T-helper 9 cell (primary cell): ENCODE measurements around the gene TSPO2.
A peak's percentile ranks its signal among the peaks of the same experiment; 100 is the strongest.

ENCODE experiments used
- DNase-seq: peaks from one replicate; pipeline ENCODE4 v3.0.0-alpha.2; 2020

The TSPO2 gene

GRCh38 chr6:41051873-41052272 is 9.6 kb downstream of the TSPO2 start:
- no peak for DNase-seq

GRCh38 chr6:41053041-41053440 is 10.8 kb downstream of the TSPO2 start, which contains the start of gene APOBEC2:
APOBEC2 (plus strand) TSS chr6:41053202; CDS start chr6:41053348, 146 bp downstream.
- DNase-seq, result no peak

- DNase-seq, result no peak
Measured at GRCh38 chr6:41054511-41054910, 12.2 kb downstream of the TSPO2 start.

- no peak for DNase-seq
Measured at GRCh38 chr6:41055149-41055548, 12.9 kb downstream of the TSPO2 start.

- no peak for DNase-seq
Measured at GRCh38 chr6:41056768-41057490, 14.7 kb downstream of the TSPO2 start.

- DNase-seq, result no peak
Measured at GRCh38 chr6:41058783-41059181, 16.5 kb downstream of the TSPO2 start.

GRCh38 chr6:41059556-41059955 is 17.3 kb downstream of the TSPO2 start:
- no peak for DNase-seq

GRCh38 chr6:41061196-41061726 is 19.0 kb downstream of the TSPO2 start:
- no peak for DNase-seq

GRCh38 chr6:41062056-41062455 is 19.8 kb downstream of the TSPO2 start:
- DNase-seq, result no peak

- no peak for DNase-seq
Measured at GRCh38 chr6:41063884-41064285, 21.6 kb downstream of the TSPO2 start.

GRCh38 chr6:41064841-41065240 is 22.6 kb downstream of the TSPO2 start:
- no peak for DNase-seq

GRCh38 chr6:41065550-41066026 is 23.3 kb downstream of the TSPO2 start:
- no peak for DNase-seq

GRCh38 chr6:41066867-41067304 is 24.6 kb downstream of the TSPO2 start:
- DNase-seq, result peak; percentile 62

- DNase-seq, result no peak
Measured at GRCh38 chr6:41071501-41071922, 29.2 kb downstream of the TSPO2 start.

GRCh38 chr6:41071923-41072835 is 29.9 kb downstream of the TSPO2 start, which contains the start of gene OARD1:
OARD1 (minus strand) TSS chr6:41072356; CDS start chr6:41071634, 722 bp downstream.
- DNase-seq, result peak; percentile 99

- peak; percentile 100 for DNase-seq
Measured at GRCh38 chr6:41072836-41073202, 30.6 kb downstream of the TSPO2 start, which contains the start of gene NFYA. NFYA (plus strand) TSS chr6:41072974; CDS start chr6:41079090, 6,116 bp downstream.

GRCh38 chr6:41073203-41073967 is 31.1 kb downstream of the TSPO2 start:
- DNase-seq, result peak; percentile 76

- DNase-seq, result no peak
Measured at GRCh38 chr6:41073968-41074691, 31.9 kb downstream of the TSPO2 start.

- no peak for DNase-seq
Measured at GRCh38 chr6:41074692-41075436, 32.6 kb downstream of the TSPO2 start.
